Activated CD4-positive, alpha-beta T cell treated with anti-CD3 and anti-CD28 coated beads for 4 hours (primary cell): ENCODE measurements around the gene HYKK.
"Not testable (repeated sequence)": the region's sequence is repeated elsewhere in the genome, so short reads cannot be mapped to it uniquely, and the experiment has no call there.

Experiments
- DNase-seq, 2 donors: peaks; one replicate each; pipeline ENCODE4 v3.0.0-alpha.2; 2020

The HYKK gene, protein sequence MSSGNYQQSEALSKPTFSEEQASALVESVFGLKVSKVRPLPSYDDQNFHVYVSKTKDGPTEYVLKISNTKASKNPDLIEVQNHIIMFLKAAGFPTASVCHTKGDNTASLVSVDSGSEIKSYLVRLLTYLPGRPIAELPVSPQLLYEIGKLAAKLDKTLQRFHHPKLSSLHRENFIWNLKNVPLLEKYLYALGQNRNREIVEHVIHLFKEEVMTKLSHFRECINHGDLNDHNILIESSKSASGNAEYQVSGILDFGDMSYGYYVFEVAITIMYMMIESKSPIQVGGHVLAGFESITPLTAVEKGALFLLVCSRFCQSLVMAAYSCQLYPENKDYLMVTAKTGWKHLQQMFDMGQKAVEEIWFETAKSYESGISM

DNA sequence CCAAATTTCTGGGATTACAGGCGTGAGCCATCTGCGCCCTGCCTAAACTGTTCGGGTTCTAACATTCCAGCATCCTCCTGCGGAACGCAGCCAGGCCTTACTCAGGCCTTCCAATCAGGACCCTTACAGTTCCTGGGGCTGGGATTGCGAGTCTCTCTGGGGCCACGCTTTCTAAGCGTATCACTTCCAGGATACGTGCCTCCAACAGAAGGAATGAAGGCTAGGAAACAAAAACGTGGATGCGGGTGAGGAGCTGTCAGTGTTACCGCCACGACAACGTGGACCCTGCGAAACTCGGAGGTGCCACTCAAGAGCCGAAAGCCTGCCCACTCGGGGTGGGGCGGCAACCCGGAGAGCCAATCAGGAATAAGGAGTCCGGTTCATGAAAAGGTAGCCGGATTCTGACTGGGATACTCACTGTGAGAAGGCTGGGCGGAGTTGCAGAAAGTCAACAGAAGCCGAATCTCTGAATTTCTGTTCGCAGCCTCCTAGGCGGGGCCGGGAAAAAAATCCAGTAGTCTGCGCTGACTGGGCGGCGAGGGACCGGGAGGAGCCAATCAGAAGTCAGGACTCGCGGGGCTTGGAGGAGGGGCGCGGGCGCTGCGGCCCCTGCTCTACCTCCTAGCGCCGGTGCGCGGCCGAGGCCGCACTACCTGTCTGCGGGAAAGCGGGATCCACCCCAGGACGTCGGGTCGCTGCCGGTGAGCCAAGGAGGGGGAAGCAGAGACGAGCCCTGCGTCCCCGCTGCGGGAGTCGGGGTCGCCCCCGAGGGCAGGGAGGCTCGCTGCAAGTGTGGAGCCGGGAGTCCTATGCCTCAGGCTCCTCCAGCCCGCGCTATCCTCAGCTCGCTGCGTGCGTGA lies at the start of gene HYKK:
Gene HYKK, plus strand, starts transcription at position 607 of the 860 bp plus-strand sequence. CDS start 5,512 bp downstream, outside the sequence.
- DNase-seq = peak; percentile 62 to 72

DNA sequence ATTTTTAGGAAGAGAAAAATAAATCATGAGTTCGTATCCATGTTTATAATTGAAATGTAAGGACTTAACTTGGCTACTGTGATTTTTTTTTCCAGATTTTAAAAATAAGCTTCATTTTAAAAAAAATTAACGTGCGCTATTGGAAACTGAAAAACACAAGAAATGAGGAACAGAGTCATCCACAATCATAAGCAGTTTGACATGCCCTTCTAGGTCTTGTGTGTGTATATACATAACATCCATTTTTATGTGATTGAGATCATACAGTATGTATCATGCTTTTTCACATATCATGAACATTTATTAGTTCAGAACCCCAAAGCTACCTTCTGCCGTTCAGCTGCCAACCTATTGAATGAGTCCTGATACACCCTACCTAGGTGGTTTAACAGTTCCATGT lies 46.6 kb upstream of the HYKK start:
- no peak for DNase-seq

DNA sequence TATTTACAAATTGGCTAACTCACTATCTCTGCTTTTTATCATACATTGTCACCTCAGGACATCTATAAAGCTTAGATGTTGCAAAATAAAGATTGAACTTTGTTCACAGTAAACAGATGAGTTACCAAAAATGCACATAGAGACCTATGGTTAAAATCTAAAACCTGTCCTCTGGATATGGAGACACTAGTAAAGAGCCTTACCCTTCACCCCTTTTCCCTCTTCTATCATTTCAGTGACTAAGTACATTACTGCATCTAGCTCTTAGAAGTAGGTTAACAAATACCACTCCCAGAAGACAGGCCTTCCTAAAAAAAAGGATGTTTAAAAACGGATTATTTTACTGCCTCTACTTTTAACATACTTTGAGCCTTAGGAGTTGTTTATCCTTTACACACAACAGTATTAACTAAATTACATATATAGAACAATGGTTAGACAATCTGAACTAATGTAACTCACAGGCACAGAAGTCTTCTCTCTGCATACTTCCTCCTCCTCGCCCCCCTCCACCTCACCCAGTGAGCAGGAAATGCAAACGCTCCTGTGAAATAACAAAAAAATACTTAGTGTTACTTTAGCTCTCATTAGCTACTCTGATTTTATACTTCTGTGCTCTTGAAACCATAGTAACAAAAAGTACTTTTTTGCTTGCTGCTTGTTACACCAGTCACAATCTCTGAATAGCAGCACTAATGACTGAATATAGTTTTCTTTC lies 46.0 kb upstream of the HYKK start:
- peak in 1 of 2 donors; percentile 16 for DNase-seq

DNA sequence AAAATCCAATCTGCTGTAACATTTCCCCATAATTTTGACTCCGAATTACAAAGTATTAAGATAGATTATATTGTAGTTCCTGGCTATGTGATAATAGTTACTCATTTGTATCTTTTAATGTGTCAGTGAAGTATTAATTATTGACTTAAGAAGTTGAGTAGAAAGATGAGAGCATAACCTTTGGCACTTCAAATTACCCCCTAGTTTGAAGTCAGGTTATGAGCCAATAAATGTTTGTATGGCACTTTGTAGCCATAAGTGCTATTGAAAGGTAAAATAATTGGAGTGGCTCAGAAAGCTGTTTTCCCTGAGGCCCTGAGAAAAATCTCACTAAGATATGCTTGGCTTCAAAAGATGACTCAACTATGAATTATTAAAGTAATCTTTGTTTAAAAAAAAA lies 38.3 kb upstream of the HYKK start:
- no peak for DNase-seq

DNA sequence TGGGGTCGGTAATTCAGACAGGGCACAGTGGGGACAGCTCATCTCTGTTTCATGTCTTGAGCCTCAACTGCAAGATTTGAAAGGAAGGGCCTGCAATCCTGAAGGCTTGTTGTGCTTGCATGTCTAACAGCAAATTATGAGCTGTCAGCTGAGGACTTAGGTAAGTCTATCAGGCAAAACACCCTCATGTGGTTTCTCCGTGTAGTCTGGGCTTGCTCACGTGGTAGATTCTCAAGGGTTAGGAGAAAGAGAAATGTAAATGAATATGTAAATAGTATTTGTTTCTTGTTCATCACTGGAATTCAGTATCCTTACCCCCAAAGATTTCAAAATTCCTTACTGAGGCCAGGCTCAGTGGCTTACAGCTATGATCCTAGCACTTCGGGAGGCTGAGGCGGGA lies 30.1 kb upstream of the HYKK start:
- DNase-seq = no peak

DNA sequence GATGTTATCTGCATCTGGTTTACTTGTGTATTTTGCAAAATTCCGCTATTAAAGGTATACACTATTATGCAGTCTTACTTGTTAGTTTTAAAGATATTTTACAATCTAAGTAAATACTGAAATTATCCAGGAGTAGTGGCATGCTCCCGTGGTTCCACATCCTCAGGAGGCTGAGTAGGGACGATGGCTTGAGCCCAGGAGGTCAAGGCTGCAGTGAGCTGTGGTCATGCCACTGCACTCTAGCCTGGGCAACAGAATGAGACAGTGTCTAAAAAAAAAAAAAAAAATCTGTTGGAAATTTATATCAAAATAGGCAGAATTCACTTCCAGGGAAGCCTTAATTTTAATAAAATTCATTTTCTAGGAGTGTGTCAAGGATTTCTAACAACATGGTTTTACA lies 27.7 kb upstream of the HYKK start:
- DNase-seq = no peak

DNA sequence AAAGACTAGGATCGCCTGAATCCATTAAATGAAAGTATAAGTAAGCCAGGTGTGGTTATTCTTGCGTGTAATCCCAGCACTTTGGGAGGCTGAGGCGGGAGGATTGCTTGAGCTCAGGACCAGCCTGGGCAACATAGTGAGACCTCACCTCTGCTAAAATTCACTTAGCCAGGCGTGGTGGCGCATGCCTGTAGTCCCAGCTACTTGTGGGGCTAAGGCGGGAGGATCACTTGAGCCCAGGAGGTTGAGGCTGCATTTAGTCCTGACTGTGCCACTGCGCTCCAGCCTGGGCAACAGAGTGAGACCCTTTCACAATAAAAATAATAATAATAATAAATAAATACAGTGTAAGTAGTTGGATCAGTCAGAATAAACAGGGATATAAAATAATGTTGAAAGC lies 25.5 kb upstream of the HYKK start:
- no peak for DNase-seq

DNA sequence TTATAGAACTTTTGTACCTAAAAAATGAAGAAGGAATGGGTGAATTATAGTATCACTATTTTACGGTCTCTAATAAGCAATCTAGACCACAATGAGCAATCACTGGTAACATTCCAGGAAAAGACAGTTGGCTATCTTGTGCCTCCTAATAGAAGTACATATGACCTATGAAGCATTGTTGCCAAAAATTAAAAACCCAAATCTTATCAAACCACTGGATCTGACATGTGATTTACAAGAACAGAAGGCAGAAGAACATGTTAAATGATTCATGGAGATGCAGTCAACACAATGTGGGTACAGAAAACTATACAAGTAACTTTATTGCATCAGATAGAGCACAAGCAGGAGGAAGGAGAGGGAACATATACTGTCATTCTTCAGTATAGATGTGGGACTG lies 14.5 kb upstream of the HYKK start:
- no peak for DNase-seq

DNA sequence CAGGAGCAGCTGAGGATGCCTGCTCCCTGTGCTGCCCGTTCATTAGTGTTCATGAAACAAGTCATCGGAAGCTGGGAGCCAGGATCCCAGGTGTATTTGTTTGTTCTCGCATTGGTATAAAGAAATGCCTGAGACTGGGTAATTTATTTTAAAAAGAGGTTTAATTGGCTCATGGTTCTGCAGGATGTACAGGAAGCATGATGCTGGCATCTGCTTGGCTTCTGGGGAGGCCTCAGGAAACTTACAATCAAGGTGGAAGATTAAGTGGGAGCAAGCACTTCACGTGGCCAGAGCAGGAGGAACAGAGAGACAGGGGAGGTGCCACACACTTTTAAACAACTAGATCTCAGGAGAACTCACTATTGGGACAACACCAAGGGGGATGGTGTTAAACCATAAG lies 5.5 kb upstream of the HYKK start:
- no peak for DNase-seq

DNA sequence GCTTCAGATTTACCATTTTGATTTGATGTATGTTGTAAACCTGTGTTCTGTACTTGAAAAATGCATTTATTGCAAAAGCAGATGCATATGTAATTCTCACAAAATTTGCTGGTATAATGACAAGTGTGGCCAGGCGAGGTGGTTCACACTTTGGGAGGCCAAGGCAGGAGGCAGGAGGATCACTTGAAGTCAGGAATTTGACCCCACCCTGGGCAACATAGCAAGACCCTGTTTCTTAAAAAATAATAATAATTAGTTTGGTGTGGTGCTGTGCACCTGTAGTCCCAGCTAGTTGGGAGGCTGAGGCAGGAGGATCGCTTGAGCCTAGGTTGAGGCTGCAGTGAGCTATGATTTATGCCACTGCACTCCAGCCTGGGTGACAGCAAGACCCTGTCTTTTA lies 4.7 kb upstream of the HYKK start:
- DNase-seq = no peak

DNA sequence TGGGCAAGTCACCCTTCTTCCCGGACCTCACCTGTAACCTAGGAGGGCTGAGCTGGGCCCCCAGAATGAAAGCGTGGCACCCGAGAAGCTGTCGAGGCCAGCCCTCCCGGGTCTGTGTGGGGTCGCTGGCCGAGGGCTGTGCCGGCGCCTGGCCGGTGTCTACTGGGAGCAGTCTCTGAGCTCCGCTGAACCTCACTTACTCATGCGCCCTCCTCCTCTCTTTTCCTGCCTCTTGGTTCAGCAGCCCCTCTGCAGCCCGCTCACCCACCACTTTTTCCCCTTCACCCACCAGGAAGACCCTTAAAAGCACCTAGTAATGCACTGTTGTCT lies 419 bp downstream of the HYKK start:
- DNase-seq = peak in 1 of 2 donors; percentile 5

DNA sequence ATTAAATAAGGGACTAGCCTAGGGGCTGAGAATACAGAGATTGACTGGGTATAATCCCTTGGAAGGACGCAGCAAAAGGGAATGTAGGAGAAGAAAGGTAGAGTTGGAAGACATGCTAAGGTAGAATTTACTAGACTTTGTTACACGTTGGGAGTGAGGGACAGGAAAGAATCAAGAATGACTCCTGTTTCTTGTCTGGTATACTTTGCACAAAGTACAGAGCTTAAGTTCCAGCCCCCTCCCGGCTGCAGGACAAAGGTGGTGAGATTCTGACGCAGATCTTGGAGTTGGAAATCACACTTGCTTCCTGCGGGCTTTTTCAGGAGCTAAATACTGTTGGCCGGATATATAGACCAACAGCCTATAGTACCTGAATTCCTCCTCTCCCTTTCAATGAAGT lies 895 bp downstream of the HYKK start:
- no peak for DNase-seq

DNA sequence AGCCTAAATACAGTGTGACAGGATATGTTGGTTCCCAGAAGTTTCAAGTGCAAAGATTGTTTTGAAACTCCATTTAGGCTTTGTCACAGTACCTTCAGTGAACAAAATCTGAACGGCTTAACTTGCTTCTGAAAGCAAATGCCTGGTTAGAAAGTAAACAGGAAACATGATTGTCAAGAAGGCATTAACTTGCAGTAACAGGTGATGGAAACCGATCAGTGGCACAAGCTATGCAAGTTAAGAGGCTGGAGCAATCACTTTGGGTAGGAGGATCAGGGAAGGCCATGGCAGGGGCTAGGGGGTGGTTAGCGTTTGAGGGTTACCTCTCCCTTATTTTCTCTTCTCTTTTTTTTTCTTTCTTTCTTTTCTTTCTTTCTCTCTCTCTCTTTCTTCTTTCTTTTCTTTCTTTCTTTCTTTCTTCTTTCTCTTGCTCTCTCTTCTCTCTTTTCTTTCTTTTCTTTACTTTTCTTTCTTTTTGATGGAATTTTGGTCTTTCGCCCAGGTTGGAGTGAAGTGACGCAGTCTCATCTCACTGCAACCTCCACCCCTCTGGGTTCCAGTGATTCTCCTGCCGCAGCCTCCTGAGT lies 2.4 kb downstream of the HYKK start:
- no peak for DNase-seq

DNA sequence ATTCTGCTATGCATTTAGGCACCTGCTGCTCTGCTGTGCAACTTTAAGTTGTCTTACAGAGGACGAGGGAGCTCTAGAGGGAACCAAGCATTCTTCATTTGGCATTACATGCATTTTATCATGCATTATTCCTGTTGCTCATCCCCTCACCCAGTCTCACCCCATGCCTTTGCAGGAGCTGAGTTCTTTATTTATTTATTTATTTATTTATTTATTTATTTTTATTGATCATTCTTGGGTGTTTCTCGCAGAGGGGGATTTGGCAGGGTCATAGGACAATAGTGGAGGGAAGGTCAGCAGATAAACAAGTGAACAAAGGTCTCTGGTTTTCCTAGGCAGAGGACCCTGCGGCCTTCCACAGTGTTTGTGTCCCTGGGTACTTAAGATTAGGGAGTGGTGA lies 12.7 kb downstream of the HYKK start:
- DNase-seq = not testable (repeated sequence)

DNA sequence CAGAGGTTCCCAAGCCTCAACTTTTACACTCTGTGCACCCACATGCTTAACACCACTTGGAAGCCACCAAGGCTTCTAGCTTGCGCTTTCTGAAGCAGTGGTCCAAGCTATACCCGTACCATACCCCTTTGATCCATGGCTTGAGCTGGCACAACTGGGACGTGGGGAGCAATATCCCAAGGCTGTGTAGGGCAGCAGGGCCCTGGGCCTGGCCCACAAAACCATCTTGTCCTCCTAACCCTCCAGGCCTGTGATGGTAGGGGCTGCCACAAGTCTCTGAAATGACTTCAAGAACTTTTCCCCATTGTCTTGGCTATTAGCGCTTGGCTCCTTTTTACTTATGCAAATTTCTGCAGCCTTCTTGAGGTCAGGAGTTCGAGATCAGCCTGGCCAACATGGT lies 16.9 kb downstream of the HYKK start:
- DNase-seq = no peak

DNA sequence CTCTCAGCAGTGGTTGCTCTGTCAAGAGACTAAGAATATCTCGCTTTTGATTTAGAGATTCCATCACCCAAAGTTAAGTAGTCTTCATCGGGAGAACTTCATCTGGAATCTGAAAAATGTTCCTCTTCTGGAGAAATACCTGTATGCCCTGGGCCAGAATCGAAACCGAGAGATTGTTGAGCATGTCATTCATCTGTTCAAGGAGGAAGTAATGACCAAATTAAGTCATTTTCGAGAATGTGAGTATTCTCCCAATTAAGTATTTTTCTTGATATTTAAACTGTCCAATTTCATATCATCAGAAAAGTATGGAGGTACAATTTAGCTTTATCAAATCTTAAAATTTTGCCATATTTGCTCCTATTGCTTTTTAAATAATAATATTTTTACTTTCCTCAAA lies 19.9 kb downstream of the HYKK start:
- no peak for DNase-seq

DNA sequence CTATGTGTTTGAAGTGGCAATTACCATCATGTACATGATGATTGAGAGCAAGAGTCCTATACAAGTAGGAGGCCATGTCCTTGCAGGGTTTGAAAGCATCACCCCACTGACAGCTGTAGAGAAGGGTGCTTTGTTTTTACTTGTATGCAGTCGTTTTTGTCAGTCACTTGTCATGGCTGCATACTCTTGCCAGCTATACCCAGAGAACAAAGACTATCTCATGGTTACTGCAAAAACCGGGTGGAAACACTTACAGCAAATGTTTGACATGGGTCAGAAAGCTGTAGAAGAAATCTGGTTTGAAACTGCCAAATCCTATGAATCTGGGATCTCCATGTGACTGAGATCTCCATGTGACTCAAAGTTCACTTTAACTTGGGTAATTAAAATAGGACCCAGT lies 26.0 kb downstream of the HYKK start:
- DNase-seq = no peak

DNA sequence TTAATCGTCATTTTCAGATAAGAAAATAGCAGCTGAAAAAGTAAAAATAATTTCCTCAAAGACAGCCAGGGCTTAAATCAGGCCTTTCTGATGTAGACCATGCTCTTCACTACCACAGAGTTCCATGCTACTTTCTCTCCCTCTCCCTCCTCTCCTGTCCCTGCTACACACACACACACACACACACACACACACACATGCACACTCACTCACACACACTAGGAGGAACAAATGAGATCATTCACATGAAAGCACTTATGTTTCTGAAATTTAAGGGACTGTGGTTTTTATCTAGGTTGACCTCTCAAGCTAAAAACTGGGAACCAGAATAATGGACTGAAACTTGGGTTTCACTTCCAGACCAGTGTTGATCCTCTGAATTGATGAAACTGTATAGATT lies 28.8 kb downstream of the HYKK start:
- no peak for DNase-seq

DNA sequence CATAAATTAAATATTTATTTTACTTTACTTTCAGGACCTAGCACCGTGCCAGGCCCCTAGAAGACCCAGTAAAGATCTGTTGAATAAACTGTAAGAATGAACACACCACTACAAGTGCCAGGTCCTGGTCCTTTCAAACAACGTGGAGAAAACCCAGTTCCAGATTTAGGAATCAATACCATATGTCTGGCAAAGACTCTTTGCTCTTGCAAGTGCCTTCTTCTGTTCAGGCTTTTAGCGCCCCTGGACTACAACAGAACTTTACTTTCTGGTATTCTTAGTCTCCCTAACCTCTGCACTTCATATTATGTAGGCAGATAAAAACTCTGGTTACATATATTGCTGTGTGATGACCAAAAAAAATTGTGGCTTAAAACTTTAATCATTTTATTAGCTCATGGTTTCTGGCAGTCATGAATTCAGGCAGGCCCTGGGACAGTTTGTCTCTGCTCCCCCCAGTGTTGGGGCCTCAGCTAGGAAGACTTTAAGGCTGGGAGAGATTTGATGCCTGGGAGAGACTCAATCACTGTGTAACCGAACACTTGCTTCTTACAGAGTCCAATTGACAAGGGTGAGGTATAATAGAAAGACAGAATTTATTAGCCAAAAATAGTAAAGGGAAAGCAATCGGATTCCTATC lies 30.0 kb downstream of the HYKK start:
- DNase-seq = no peak

DNA sequence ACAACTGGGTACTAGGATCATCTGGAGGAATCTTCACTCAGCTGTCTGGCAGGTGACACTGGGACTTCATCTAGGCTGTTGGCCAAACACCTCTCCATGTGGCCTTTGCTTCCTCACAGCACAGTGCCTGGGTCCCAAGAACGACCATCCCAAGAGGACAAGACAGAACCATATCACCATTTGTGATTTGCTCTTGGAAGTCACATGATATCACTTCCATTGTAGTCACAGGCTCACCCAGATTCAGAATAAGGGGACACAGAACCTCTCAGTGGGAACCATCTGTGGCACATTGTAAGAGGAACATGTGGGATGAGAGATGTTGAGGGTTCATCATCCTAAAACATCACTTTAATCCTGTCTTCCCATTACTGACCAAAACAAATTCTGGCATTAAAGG lies 31.0 kb downstream of the HYKK start:
- DNase-seq = no peak

DNA sequence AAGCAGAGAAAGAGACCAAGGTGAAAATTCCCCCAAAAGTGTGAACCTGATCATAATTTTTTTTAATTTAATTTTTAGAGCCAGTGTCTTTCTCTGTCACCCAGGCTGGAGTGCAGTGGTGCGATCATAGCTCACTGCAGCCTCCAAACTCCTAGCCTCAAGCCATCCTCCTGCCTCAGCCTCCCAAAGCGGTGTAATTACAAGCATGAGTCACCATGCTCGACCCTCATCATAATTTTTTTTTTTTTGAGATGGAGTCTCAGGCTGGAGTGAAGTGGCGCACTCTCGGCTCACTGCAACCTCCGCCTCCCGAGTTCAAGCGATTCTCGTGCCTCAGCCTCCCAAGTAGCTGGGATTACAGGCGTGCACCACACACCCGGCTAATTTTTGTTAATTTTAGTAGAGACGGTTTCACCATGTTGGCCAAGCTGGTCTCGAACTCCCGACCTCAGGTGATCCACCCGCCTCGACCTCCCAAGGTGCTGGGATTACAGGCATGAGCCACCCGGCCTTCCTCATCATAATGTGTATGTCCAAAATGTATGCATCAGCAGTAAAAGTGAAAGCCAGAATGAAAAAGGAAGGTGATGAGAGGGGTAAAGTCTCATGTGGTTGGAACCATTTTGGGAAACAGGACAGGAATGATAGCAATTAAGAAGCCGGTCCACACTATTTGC lies 32.2 kb downstream of the HYKK start:
- DNase-seq = peak; percentile 4 to 5
